ENCODE data around the gene RAB9B. TPM values are rescaled to one million over a fixed set of nuclear protein-coding genes. Genes with fewer than 3 reads are reported as not detected.
"Not testable (repeated sequence)": the region's sequence is repeated elsewhere in the genome, so short reads cannot be mapped to it uniquely, and the experiment has no call there.

The RAB9B gene
- total RNA-seq, 1 donor from 2014 or later, result 38.0 TPM

DNA sequence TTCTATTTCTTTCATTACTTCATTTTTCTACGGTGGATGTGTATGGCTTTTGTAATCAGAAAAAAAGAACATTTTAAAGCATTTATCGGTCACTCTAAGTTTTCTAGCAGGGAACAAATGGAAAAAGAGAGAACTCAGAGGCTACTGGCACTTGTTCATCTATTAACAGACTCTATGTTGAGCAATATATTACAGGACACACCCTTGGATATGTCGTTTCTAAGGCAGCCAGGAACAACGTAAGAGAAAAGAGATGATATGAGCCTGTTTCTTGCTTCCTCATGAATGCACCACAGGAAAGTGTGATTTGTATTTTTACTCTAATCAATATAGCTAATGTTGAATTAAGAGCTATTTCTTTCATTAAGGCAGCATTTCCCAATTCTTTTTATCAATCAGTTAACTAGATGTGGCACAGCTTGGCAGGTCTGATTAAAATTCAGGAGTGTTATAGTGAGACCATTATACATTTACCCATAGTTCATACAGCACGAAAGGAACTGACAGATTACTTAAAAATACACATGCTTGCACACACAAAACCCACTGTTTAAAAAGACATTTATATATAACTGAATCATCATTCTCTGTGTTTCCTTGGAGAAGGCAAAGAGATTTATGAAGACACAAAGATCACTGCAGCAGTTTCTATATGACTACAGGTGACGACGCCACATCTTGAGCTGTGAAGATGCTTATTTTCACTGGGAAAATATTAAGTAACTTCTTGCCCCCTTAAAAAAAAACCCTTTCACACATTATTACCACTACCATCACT lies 13.0 kb downstream of the RAB9B start:
- intact Hi-C loops (cut with DNase I), result loop anchor here (5.0 kb wide), 1 partner anchor 287 kb away; no protein-coding TSS in a partner anchor
- no peak for DNase-seq (ENCODE audit: low spot score)

DNA sequence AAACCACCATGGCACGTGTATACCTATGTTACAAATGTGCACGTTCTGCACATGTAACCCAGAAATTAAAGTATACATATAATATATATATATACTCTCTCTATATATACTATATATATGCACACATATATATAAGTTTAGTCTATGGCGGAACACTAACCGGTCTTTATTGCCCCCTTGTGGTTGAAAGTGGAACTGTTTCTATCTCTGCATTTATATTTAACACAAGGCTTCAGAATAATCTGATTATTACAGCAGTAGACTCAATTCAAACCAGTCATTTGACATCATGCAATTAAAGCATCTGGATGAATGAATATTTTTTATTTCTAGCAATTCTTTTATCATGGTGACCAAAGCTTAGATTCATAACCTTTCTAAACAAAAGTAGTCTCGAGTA lies 14.6 kb downstream of the RAB9B start:
- DNase-seq (ENCODE audit: low spot score), result no peak
- intact Hi-C loops (cut with DNase I), result loop anchor here (5.0 kb wide), 1 partner anchor 285 kb away; no protein-coding TSS in a partner anchor

DNA sequence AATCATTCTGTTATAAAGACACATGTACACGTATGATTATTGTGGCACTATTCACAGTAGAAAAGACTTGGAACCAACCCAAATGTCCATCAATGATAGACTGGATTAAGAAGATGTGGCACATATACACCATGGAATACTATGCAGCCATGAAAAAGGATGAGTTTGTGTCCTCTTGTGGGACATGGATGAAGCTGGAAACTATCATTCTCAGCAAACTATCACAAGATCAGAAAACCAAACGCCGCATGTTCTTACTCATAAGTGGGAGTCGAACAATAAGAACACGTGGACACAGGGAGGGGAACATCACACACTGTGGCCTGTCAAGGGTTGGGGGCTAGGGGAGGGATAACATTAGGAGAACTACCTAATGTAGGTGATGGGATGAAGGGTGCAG lies 15.0 kb downstream of the RAB9B start:
- intact Hi-C loops (cut with DNase I), result loop anchor here (5.0 kb wide), 1 partner anchor 285 kb away; no protein-coding TSS in a partner anchor
- not testable (repeated sequence) for DNase-seq (ENCODE audit: low spot score)

DNA sequence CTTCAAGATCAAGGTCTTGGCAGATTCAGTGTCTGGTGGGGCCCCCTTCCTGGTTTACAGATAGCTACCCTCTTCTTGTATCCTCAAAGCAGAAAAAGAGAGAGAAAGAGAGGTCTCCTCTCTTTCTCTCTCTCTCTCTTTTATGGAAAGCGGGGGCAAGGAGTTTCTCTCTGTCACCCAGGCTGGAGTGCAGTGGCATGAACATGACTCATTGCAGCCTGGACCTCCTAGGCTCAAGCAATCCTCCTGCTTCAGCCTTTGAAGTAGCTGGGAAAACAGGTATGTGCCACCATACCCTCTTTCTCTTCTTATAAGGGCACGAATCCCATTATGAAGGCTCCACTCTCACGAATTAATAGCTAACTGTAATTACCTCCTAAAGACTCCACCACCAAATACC lies 20.2 kb downstream of the RAB9B start:
- intact Hi-C loops (cut with DNase I), result no loop called here

DNA sequence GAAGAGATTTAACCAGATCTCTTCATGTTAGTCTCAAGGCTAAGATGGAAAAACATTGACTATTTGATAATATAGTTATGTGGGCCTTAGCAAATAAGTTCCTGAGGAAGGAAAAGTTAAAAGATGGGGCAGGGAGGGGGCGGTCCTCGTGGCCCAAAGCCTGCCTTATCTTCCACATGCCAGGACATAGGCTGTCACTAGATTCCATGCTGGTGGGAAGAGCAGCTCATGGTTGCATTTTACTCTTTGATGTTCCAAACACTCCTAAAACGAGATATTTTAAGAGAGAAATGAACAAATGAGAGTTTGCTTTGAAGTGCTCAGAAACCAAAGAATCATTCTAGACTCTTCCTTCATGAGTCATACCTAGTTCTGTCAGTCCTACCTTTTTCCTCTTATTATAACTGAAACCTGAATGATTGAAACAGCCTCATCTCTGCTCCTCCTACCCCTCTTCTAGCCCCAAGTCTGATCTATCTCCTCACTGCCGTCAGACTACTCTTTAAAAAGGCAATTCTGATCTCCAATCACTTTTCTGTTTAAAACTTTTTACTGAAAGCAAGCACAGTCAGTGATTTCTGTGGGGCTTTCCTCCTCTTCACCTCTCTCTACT lies 25.1 kb downstream of the RAB9B start:
- DNase-seq (ENCODE audit: low spot score), result no peak
- intact Hi-C loops (cut with DNase I), result no loop called here

More for the DNA sequence above, 20.2 kb downstream of the RAB9B start:
- DNase-seq (ENCODE audit: low spot score), result no peak

DNA sequence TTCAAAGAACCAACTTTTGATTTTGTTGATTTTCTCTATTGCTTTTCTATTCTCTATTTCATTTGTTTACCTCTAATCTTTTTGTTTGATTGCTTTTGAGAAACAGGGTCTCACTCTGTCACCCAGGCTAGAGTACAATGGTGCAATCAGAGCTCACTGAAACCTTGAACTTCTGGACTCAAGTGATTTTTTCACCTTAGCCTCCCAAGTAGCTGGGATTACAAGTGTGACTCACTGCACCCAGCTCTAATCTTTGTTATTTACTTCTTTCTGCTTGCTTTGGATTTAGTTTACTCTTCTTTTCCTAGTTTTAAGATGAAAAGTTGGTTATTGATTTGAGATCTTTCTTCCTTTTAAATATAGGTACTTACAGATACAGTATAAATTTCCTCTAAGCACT lies 26.2 kb downstream of the RAB9B start:
- intact Hi-C loops (cut with DNase I), result no loop called here
- DNase-seq (ENCODE audit: low spot score), result no peak

DNA sequence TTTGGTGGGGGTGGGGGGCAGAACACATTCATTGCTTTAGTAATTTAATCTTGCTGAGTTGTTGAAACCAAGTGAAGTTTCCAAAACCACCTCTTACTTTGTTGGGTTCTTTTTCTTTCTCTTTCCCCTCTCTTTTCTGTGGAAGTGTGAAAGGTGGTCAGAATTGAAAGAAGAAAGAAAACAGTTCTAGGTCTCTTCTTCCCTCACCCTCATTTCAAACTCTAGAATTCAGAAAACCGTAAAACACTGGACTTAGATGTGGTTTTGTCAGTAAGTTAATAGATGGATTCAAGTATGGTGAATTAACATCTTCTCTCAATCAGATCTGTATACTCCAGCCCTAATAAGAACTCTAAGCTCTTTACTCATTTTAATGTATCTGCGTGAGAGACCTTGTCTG lies 31.7 kb downstream of the RAB9B start:
- DNase-seq (ENCODE audit: low spot score), result no peak
- intact Hi-C loops (cut with DNase I), result no loop called here

DNA sequence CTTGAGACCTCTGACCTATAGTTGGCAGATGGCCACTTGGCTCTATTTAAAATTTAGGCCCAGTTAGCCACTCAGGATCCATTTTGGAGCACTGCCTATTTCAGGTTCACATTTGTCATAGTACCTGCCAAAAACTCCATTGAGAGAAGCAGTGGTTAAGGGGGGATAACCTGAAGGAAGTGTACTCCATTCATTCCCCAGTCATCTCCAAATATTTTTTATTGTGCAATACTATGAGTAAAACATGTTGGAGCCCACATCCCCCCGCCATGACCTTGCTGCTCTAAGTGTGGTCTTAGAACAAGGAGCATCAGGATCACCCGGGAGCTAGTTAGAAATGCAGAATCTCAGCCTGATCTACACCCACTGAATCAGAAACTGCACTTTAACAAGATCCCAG lies 34.4 kb downstream of the RAB9B start:
- intact Hi-C loops (cut with DNase I), result no loop called here
- DNase-seq (ENCODE audit: low spot score), result no peak

DNA sequence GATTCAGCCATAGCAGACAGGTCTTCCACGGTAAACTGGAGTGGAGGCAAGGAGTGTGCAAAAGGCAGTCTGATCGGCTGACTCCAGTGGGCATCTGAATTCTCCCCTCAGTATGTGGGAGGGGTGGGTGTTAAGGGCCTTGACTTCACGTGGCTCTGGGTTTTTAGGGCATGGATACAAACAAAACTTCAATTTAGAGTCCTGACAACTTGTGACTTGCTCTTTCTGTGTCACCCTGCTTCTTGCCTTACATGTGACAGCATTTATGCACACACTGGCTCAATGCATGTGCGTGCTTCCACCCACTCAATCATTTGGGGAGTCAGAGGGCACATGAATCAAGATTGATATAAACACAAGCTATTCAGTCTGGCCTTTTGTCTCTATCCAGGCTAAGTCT lies 37.9 kb downstream of the RAB9B start:
- no peak for DNase-seq (ENCODE audit: low spot score)
- intact Hi-C loops (cut with DNase I), result no loop called here

DNA sequence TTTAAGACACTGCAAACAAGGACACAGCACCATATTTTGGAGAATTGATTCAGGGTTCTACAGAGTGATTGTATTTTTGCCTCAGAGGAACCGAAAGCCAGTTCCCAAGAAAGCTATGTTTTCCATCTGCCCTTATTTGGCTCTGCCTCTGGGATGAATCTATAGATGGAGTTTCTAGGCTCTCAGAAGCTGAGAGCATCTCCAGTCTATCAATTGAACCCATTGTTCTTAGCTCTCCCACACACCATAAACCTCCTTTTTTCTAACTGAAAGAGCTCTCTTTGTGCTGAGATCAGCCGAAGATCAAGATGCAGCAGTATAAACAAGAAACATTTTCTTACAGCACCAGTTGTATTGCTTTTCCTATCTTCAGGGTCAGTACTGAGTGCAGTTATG lies 38.5 kb downstream of the RAB9B start:
- intact Hi-C loops (cut with DNase I), result no loop called here
- DNase-seq (ENCODE audit: low spot score), result no peak

DNA sequence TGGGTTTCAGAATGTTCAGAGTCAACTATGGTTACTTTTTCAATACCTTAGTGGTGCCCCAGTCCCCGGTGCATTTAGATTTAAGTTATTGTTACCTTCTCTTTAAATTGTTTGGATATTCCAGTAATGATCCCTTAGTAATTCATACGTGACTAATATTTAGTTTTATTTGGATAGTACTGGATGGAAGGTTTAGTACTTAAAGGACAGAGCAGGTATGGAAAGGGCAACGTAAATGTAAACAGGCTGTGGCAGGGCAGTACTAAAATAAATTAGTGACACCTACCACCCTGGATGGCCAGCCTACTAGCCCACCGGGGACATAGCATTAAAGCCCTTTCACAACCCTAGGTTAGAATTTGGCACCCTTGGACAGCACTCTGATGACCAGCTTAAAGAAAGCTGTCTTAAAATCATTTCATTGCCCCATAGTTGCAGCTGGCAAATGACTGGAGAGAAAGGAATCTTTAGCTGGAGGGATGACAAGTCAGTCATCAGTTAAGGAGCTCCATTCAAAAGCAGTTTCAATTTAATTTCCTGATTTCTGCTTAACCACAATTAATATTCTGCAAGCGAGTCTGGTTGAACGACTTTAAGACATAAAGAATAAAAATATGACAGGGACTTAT lies 39.0 kb downstream of the RAB9B start:
- DNase-seq (ENCODE audit: low spot score), result no peak
- intact Hi-C loops (cut with DNase I), result no loop called here

DNA sequence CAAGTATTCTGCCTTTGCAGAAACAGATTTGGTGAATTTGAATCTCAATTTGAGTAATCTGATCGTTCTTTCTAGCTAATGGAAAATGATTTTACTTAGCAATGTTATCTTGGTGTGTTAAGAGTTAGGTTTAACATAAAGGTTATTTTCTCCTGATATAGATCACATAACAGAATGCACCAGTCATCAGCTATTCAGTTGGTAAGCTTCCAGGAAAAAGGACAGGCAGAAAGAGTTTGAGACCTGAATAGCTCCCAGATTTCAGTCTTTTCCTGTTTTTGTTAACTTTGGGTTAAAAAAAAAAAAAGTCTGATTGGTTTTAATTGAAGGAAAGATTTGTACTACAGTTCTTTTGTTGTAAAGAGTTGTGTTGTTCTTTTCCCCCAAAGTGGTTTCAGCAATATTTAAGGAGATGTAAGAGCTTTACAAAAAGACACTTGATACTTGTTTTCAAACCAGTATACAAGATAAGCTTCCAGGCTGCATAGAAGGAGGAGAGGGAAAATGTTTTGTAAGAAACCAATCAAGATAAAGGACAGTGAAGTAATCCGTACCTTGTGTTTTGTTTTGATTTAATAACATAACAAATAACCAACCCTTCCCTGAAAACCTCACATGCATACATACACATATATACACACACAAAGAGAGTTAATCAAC lies 40.1 kb downstream of the RAB9B start:
- intact Hi-C loops (cut with DNase I), result no loop called here
- DNase-seq (ENCODE audit: low spot score), result no peak

DNA sequence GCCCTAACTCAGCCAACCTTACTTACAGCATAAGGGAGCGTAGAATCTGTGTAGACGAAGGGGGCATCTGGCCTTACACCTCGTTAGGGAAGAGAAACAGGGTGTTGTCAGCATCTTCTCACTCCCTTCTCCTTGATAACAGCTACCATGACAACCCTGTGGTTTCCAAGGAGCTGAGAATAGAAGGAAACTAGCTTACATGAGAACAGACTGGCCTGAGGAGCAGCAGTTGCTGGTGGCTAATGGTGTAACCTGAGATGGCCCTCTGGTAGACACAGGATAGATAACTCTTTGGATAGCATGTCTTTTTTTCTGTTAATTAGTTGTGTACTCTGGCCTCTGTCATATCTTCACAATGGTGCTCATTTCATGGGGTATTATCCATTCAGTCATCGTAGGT lies 40.8 kb downstream of the RAB9B start:
- intact Hi-C loops (cut with DNase I), result no loop called here

DNA sequence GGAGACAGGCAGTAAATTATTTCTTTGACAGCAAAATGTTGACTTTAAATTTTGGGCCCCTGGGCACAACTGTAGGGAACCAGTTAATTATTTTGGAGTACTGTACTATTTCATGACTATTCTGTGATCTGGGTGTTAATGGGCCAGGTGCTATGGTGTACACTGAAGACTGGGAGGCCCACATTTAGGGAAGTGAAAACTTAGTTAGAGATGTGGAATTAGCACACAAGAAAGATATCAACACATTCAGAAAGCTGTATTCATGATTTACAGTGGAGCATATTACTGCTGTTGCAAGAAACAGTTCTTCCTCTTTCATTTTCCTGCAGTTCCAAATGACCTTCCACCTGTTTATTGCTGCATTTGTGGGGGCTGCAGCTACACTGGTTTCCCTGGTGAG lies 43.1 kb downstream of the RAB9B start:
- DNase-seq (ENCODE audit: low spot score), result no peak
- intact Hi-C loops (cut with DNase I), result no loop called here

More for the DNA sequence above, 40.8 kb downstream of the RAB9B start:
- DNase-seq (ENCODE audit: low spot score), result no peak

DNA sequence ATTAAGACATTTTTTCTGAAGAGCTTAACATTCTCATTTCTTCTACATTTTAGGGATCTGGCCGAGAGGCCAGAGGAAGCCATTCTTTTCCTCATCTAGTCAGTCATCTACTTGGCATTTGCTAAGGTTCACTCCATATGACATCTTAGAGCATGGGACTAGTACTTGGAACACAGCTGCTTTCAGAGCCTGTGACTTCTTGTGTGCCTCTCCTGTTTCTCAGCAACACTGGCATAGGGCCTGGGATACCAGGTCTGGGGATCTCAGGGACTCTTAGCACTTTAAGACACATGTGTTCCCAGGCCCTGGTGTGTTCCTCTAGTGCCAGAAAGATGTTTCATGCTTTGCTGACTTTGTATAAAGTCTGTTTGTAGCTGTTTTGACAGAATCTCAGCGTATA lies 48.1 kb downstream of the RAB9B start:
- no peak for DNase-seq (ENCODE audit: low spot score)
- intact Hi-C loops (cut with DNase I), result no loop called here

DNA sequence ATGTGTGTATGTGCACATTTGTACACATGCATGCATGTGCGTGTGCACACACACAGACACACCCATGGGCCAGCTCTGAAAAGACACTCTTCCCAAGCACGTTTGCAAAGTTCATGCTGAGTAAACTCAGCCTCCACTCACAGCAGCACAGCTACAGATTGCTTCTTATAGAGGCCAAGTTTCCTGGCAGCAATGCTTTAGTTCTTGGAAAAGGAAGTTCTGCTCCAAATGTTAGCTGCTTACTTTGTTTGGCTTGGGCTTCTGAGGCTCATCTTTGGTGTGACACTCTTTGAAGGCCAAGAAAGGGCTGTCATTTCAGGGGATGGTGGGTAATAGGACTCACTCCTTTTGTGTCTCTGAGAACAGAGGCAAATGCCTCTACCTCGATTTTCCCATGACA lies 48.9 kb downstream of the RAB9B start:
- intact Hi-C loops (cut with DNase I), result no loop called here

DNA sequence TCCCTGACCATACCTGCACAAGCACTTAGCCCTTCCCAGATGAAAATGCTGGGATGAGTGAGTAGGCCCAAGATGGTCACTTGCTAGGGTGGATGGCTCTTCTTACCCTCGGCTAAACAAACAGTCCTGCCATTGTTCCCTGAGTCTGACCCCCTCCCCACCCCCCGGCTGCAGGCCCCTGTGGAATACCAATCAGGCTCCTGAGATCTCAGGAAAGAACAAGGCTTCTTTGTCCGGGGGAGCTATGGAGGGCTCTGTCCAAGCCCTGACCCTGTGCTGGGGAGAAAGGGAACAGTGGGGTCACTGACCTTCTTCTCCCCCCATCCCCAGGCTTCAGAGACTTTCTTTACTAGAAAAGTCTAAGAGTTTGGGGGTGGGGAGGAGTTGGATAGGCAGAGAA lies 49.4 kb downstream of the RAB9B start:
- no peak for DNase-seq (ENCODE audit: low spot score)
- intact Hi-C loops (cut with DNase I), result no loop called here

More for the DNA sequence above, 48.9 kb downstream of the RAB9B start:
- DNase-seq (ENCODE audit: low spot score), result no peak

DNA sequence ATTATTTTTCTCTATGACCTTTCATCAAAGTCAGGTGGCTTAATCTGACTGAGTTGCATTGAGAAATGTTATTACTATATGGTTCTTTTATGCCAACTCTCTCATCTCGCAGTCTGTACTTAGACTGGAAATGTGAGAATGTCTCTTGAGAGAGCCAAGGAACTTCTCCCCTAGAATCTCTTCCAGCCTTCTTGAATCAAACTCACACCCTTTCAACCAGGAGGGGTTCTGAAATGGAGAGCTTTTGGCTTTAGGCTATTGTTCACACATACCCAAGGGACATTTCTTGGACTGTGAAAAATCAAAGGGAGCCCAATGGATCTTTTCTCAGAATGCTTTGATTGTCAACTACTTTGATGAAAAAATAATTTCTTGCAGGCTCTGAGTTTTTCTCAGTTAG lies 50.4 kb downstream of the RAB9B start:
- intact Hi-C loops (cut with DNase I), result no loop called here
- DNase-seq (ENCODE audit: low spot score), result no peak

DNA sequence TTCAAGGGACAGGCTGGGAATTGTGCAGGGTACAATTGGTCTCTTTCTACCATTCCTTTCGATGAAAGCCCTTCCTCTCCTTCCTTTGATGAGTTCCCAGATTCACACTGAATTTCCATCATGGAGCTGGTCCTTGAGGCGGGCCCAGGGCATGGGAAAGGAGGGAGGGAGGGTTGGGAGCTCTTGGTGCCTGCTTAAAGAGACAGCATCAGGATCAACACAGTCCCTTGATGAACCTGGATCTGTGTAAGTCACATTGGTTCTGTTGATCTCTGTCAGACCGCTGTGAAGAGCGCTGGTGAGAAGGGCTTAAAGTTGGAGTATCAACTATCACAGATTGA lies 51.0 kb downstream of the RAB9B start:
- intact Hi-C loops (cut with DNase I), result no loop called here
- DNase-seq (ENCODE audit: low spot score), result no peak

DNA sequence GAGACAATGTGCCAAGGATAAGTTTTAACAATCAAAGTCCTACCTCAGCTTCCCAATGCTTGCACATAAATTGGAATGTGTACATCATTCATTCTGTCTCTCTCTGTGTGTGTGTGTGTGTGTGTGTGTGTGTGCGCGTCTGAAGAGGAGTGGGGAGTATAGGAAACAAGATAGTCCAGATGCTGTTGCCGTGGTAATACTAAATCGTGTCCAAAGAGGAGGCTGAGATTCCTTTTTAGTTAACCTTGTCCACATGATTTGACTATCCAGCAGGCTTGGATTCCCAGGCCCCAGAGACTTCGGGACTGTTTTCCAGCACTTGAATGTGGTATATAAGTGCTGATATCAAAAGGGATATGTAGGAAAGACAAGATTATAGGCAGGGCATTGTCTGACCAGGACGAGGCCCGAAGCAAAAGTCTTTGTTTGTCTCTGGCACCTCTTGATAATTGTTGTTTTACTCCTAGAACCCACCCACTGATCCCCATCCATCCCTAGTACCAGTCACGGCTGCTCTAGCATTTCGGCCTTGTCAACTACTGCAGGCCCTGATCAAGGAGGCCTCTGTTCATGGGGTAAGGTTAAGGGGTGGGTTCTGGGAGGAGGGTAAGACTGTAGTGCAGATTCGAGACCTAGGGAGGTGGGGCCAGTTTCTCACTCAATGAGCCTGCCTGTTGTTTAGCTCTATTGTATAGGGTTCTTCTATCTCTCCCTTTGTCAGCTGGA lies 51.6 kb downstream of the RAB9B start:
- intact Hi-C loops (cut with DNase I), result no loop called here
- DNase-seq (ENCODE audit: low spot score), result no peak
